GM13977 (cell line): ENCODE results near the gene PDE4D.

Experiments
- DNase-seq: peaks from one replicate; pipeline ENCODE4 v3.0.0; 2012; ENCODE audit warnings: low spot score
- CTCF ChIP-seq: IDR thresholded peaks from 2 replicates; pipeline ENCODE4 v1.5.1; 2012; ENCODE audit warnings: mild to moderate bottlenecking, control low read depth; ENCODE audit not compliant: insufficient read depth; ENCODE audit errors: extremely low read depth, missing control alignments
- in situ Hi-C: fragments of 300-500 bp; cut with MboI; formaldehyde crosslinking; loops from one replicate; pipeline ENCODE4 v1.12.0; 2022; ENCODE audit warnings: low sequenced_read_pairs, low pct_unique_long_range_greater_than_20kb, mixed read lengths, inconsistent platforms; ENCODE audit not compliant: unreplicated experiment

The PDE4D gene

GRCh38 chr5:59008816-59009473 lies 884.6 kb downstream of the PDE4D start:
- no peak for DNase-seq
- no peak for TF ChIP-seq CTCF
- in situ Hi-C loops: loop anchor here (25.0 kb wide), 1 partner anchor 122 kb away; no protein-coding TSS in a partner anchor

- peak; percentile 46 for TF ChIP-seq CTCF
- peak; percentile 23 for DNase-seq
- in situ Hi-C loops: loop anchor here (25.0 kb wide), 1 partner anchor 120 kb away; no protein-coding TSS in a partner anchor
Observed at GRCh38 chr5:59007460-59008063, 886.0 kb downstream of the PDE4D start.

GRCh38 chr5:59005934-59006701 lies 887.4 kb downstream of the PDE4D start:
- DNase-seq: no peak
- no peak for TF ChIP-seq CTCF
- in situ Hi-C loops: loop anchor here (25.0 kb wide), 1 partner anchor 119 kb away; no protein-coding TSS in a partner anchor

GRCh38 chr5:59003641-59004040 lies 889.9 kb downstream of the PDE4D start:
- TF ChIP-seq CTCF: no peak
- no peak for DNase-seq
- in situ Hi-C loops: loop anchor here (25.0 kb wide), 1 partner anchor 116 kb away; no protein-coding TSS in a partner anchor

- no peak for TF ChIP-seq CTCF
- no peak for DNase-seq
- in situ Hi-C loops: loop anchor here (25.0 kb wide), 1 partner anchor 116 kb away; no protein-coding TSS in a partner anchor
Observed at GRCh38 chr5:59003124-59003523, 890.4 kb downstream of the PDE4D start.

GRCh38 chr5:59002162-59002825 lies 891.2 kb downstream of the PDE4D start:
- no peak for DNase-seq
- TF ChIP-seq CTCF: no peak
- in situ Hi-C loops: loop anchor here (25.0 kb wide), 1 partner anchor 115 kb away; no protein-coding TSS in a partner anchor
